NCI-H128 (cell line): ENCODE results near the gene SLC25A18.

Experiments
- DNase-seq: peaks from one replicate; lab custom pipeline; 2025; ENCODE audit not compliant: unreplicated experiment; lab: John Stamatoyannopoulos, UW

The SLC25A18 gene

DNA sequence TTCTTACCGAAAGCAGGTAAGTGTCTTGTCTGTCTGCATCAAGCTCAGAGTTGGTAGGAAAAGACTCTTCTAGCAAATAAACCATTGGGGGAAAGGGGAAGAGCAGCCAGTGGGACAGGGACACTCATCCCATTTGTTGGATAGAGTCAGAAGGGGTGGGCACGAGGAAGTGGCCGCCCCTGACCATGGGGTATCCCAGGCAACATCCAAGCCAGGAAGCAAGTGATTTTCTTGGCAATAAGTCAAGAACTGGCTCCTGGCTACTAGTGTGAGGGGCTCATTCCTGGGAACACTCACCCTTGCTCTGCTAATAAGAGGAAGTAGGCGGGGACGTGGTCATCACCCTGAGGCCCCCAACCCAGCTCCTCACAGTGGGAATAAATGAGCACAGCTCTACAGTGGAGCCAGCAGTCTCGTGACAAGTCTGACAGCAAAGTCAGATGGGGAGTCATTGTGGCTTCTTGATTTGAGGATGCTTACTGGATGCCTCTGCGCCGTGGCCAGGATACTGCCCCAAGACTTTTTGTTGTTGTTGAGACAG is 6.7 kb downstream of the SLC25A18 start:
- no peak for DNase-seq

DNA sequence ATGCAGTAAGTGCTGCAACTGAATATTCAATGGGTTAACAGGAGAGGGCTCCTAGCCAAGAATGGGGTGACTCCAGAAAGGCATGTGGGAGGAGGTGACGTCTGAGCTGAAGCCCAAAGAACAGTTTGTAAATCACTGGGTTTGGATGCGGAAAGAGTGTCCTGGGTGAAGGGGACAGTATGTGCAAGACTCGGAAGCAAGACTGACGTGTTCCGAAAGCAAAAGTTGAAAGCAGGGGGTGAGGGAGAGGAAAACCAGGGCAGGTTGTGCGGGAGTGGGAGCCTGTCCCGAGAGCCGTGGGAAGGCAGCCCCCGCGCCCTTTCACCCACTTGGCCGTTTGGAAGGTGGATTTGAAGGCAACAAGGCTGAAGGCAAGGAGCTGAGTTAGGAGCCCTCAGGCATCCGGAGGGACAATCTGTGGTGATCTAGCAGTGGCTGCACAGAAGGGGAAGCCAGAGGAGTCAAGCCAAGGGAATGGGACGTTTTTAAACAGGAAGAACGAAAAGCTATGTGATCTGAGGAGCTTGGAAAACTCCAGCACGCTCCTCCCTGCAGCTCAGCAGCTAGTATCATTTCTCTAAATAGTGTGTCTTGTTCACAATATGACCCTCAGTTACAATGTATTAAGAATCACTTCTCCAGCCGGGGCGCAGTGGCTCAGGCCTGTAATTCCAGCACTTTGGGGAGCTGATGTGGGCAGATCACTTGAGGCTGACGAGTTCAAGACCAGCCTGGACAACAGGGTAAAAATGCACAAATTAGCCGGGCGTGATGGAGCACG is 7.7 kb downstream of the SLC25A18 start:
- no peak for DNase-seq

DNA sequence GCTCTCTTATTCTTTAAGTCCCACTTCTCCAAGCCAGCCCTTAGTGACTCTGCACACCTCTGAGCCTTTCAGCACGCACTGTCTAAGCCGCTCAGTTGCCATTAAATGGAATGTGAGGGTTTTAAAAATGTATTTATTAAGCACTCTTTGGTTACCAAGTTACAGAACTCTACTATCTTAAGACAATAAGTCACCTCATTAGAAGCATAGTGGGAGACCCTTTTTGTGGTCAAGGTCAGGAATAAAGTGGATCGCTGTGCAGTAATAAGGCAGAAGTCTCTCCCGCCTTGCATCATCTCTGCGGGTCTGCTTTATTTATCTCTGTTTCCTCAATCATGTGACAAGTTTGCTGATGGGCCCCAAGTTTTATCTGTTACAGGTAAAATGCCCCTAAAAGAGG is 11.9 kb downstream of the SLC25A18 start:
- DNase-seq: no peak

DNA sequence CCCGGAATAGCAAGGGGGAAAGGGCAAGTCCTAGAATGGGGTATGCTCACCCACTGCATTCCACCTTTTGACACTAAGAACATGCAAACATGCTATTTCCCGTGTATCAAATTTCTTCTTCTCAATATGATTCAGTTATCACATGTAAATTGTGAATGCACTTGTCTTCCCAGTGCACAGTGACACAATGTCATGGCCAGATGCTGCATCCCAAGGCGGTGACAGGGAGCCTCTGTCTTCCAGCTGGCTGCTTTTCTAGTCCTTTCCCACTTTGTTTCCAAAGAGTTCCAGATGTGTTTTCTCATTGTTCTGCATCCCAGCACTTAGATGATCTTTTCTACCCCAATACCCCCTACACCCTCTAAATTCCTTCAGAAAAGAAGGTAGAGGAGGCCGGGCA is 12.4 kb downstream of the SLC25A18 start:
- DNase-seq: no peak

DNA sequence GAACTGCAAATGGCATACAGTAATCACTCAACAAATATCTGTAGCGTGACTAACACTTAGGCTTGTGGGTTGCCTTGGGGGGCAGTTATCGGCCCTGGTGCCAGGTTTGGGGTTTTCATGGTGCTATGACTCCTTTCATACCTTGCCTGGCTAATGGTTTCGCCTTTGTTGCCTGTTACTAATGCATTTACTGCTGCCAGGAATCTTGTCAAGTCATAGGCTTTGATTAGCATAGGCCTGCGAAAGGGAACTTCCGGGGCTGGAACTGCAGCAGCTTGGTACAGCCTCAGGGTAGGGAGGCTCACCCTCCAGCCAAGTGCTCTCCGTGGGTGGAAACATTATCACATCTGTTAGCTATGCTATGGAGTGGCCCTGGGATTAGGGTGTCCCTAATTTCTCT is 13.2 kb downstream of the SLC25A18 start:
- DNase-seq: no peak

DNA sequence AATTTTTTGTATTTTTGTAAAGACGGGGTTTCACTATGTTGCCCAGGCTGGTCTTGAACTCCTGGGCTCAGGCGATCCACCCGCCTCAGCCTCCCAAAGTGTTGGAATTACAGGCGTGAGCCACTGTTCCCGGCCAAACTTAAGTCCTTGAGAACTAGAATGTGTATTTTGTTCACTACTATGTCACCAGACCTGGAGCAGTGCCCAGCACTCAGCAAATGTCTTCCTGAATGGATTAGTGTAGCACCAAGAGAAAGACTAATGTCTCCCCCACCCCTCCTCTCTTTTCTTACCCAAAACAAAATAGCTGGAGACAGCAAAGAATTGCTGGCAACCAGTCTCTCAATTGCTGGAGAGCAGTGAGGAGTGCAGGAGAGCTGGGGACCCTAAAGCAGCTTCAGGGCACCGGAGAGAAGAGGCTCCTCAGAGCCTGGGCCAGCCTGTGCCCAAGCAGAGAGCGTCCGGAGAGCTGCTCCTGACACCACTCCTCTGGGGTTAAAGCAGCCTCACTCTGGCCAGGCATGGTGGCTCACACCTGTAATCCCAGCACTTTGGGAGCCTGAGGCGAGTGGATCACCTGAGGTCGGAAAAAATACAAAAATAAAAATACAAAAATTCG is 14.9 kb downstream of the SLC25A18 start:
- DNase-seq: no peak

DNA sequence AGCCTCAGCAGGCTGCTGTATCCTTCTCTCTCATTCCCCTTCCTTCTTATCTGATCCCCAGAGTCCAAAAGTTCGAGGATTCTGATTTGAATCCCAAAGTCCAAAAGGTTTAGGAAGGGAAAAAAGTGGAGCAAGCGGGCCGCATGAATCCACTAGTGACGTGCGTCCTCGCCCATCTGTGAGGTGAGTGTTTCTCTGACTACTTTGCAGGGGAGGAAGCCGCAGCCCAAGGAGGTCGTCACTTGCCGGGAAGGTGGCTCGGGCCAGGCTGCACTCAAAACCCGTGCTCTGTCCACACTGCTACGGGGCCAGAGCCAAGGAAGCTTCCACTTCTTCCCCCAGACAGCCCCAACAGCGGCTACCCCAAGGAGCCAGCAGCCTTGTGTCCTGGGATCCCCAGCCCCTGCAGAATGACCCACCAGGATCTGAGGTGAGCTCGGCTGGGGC is 16.3 kb downstream of the SLC25A18 start:
- DNase-seq: no peak

DNA sequence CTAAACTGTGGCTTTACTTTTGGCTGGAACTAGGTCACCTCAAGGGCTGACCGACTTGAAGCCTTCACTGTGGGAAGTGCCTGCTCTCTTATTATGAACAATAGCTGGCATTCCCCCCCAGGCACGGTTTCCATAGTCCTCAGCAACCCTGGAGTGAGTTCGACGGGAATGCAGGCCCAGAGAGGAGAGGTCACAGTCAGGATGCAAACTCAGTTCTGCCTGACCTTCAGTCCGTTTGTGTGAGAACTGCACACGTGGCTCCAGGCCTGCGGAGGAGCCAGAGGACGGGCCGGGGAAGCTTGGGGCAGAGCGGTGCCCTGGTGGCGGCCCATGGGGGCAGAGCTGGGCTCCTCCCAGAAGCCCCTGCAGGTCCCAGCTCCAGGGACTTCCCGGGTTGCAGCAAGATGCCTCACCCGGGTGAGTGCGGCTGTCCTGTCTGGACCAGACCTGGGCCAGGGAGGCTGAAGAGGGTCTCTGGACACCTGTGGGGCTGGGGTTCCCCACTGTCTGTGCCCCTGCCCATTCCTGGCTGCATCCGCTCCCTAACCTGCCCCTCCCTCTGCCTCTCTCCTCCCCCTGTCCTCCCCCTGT is 17.2 kb downstream of the SLC25A18 start:
- no peak for DNase-seq

DNA sequence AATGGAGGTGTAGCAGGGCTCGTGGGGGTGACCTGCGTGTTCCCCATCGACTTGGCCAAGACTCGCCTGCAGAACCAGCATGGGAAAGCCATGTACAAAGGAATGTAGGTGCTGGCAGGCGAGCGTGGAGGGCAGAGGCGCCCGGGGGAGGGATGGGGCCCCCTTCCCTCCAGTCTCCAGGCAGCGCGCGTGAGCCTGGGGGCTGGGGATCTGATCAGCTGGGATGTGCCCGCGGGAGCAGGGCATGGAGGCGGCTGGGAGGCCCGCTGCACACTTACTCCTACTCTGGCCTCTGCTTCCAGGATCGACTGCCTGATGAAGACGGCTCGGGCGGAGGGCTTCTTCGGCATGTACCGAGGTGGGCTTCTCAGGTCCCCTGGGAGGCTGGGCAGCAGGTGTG is 17.8 kb downstream of the SLC25A18 start:
- DNase-seq: no peak

DNA sequence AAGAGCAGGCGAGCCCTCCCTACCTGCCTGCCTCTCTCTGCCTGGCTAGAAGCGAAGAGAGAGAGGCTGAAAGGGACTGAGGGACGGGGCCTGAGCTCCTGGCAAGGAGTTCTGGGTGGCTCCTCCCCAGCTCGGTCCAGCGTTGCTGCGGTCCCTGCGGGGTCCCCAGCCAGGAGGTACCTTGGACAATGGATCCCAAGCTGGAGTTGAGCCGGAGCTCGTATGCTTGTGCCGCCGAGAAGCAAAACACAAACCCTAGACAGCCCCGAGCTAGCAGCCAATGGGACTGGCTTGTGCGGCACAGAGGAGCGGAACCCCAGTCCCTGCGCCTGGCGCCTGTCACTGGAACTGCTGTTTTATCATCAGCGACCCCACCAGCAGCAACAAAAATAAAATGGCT is 18.3 kb downstream of the SLC25A18 start:
- no peak for DNase-seq

DNA sequence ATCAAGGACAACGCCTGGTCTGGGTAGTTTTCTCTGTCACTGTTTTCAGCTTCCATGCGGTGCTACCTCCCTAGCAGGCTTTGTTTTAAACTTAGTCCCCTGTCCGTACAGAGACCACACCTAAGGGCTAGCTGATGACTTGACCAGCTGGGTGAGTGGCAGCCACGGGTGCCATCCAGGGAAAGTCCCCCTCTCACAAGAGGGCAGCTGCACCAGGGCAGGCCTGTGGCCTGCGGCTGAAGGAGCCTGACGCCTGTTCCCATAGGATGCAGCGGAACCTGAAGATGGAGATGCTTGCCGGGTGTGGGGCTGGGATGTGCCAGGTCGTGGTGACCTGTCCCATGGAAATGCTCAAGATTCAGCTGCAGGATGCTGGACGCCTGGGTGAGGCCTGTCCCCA is 19.9 kb downstream of the SLC25A18 start:
- no peak for DNase-seq

DNA sequence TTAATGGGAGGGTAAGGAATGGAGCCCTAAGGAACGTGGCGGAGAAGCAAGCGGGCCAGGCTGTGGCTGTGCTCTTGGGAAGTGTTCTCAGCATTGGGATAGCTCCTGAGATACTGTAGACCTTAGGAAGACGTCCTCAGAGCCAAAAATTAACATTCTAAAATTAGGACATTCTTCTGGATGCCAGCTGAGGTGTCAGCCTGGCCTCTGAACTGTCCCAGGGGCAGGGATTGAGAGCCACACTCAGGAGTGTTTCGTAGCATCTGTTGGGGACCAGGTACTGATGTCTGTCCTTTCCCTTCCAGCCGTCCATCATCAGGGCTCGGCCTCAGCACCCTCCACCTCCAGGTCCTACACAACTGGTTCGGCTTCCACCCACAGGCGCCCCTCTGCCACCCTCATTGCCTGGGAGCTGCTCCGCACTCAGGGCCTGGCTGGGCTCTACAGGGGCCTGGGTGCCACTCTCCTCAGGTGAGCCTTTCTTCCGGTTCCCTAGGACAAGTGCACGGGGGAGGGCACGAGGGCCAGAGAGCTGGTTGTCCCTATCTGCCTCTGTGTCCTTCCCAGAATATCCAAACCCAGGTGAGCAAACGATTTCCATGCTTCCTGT is 23.6 kb downstream of the SLC25A18 start:
- DNase-seq: no peak

DNA sequence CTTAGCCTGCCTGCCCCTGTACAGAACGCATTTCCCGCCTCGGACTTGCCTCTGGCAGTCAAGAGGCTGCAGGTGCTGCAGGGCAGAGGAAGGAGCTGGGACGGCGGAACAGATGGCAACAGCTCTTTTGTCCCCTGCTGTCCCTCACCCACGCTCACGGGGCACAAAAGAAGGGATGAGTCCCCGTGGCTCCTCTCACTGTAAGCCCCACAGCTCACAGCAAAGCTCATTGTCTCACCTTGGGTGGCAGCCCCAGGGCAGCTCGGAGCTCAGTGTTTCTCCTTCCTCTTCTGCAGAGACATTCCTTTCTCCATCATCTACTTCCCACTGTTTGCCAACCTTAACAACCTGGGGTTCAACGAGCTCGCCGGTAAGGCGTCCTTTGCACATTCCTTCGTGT is 24.3 kb downstream of the SLC25A18 start:
- no peak for DNase-seq

DNA sequence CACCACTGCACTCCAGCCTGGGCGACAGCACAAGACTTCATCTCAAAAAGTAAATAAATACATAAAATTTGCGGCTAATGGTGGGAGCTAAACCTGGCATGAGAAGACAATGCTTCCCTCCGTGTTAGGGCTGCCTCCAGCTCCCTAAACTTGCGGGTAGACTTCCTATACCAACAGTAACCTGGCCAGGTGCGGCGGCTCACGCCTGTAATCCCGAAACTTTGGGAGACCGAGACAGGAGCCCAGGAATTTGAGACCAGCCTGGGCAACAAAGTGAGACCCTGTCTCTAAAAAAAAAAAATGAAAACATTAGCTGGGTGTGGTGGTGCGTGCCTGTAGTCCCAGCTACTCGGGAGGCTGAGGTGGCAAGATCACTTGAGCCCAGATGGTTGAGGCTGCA is 25.3 kb downstream of the SLC25A18 start:
- no peak for DNase-seq

DNA sequence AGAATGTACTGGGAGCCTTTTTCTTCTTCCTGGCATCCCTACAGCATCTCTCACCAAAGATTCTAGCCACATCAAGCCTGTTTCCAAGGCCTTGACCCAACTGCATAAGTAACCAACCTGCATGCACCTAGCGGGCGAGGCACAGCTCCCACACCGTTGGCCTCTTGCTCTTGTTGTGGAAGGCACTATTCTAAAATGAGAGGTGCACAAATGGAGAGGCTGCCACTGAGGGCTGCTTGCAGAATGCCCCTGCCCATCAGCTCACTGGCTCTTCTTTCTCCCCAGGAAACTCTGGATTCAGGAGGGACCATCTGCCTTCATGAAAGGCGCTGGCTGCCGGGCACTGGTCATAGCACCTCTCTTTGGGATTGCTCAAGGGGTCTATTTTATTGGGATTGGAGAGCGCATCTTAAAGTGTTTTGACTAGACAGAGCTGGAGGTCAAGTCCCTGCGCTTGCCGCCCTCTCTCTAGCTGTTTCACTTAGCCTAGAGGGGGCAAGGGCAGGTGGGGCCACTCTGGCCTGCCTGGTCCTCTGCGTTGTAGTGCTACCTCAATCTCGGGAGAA is 26.6 kb downstream of the SLC25A18 start:
- no peak for DNase-seq

DNA sequence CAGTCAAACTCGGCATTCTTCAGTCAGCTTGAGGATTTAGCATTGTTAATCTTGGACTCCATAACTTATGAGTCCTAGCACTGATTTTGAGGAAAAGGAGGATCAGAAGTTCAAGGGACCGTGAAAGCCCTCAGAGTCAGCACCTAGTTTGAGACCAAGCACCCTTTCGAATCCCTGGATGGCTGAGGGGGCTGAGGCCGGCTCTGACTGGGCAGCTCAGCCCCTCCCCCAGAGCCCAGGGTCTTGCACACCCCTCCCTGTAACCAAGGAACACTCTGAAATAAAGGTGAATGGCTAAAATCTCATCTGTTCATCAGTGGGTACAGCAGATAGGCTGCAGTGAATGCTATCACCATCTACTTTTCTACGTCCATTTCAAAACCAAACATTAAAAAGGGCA is 27.3 kb downstream of the SLC25A18 start:
- no peak for DNase-seq

DNA sequence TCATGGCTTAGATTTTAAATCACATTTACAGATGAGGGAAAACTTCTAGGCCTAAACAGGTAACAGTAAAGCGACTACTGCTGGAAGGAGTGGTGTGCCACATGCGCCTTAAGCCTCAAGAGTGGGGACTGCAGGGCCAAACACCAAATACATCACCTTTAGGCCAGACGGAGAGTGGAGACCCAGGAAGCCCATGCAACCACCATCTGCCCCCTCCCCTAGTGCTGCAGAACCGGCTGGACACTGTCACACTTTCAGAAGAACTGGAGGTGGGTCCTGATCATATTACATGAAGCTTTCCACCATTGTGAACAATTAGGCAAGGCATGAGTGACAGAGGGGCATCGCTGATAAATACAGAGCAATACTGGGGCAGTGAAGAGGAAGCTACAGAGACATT is 28.9 kb downstream of the SLC25A18 start:
- DNase-seq: no peak

DNA sequence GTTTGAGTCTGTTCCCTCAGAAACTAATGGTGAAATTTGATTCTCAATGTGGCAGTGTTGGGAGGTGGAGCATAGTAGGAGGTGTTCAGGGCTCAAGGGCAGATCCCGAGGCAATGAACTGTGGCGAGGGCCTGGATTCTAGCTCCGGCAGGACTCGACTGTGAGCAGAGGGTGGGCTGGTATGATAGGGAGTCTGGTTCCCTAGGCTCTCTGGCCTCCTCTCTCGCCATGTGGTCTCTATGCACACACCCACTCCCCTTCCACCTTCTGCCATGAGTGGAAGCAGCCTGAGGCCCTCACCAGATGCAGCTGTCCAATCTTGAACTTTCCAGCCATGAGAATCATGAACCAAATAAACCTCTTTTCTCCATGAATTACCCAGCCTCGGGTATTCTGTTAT is 32.9 kb downstream of the SLC25A18 start:
- no peak for DNase-seq

DNA sequence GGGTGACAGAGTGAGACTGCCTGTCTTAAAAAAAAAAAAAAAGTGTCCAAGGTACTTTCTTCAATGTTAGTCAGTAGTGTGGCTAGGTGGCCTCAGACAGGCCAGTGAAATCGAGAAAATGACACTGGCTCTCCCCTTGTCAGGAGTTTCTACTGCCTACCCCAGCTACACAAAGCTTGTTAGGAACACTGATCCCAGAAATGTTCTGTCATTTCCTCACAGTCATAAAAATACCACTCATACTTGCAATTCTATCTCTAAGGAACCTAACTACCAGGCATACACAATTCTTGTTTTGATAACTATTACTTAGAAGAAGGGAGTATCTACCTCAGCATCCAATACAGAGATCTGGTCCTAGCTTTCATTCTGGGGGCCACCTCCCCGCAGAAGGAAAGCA is 33.9 kb downstream of the SLC25A18 start:
- no peak for DNase-seq

DNA sequence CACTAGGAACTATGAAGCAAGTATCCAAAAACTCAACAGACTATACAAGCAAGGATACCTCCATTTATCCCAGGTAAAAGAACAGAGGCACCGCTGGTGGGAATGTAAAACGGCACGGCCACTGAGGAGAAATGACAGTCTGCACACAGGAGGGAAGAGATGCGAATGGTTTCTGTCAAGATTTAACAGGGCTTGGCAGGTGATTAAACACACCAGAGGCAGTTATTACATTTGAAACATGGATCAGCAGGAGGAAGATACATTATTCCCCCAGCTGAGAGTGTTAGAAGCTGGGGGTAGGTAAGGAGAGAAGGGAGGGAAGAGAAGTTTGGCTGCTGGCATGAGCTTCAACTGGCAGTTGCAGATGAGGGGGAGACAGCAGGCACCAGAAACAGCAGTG is 35.0 kb downstream of the SLC25A18 start:
- no peak for DNase-seq

DNA sequence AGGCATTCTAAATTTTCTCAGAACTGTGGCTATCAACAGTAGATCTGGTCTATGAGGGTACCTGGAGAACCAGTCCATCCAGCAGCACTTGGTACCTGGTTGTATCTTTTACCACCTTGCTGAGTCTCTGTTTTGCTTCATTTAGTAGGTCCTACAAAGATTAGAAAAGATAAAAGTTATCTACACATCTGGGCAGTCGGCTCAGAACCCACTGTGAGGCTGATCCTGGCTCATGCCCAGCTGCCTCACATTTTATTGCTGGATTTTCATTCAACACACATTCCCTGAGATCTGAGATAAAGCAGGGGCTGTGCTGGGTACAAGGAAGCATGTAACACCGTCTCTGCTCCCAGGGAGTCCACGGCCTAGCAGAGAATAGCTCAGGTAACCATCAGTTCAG is 37.7 kb downstream of the SLC25A18 start:
- no peak for DNase-seq
